OCI-LY1 (cell line): ENCODE results near the gene KCNF1.

ENCODE experiments used
- EZH2 ChIP-seq: fragments of 200-600 bp; sonication (generic), shearing (Covaris generic); IDR thresholded peaks from 2 replicates; pipeline ENCODE4 v1.8.0; 2017; ENCODE audit warnings: borderline replicate concordance, mixed run types, mild to moderate bottlenecking, antibody characterized with exemption, low read length, moderate library complexity, mixed read lengths
- TF ChIP-seq, protein P1 (sequence below): fragments of 200-600 bp; sonication (generic), shearing (Covaris generic); IDR thresholded peaks from 2 replicates; pipeline ENCODE4 v1.5.1; 2017; ENCODE audit warnings: mild to moderate bottlenecking, antibody characterized with exemption, low read length, moderate library complexity, mixed read lengths

DNA sequence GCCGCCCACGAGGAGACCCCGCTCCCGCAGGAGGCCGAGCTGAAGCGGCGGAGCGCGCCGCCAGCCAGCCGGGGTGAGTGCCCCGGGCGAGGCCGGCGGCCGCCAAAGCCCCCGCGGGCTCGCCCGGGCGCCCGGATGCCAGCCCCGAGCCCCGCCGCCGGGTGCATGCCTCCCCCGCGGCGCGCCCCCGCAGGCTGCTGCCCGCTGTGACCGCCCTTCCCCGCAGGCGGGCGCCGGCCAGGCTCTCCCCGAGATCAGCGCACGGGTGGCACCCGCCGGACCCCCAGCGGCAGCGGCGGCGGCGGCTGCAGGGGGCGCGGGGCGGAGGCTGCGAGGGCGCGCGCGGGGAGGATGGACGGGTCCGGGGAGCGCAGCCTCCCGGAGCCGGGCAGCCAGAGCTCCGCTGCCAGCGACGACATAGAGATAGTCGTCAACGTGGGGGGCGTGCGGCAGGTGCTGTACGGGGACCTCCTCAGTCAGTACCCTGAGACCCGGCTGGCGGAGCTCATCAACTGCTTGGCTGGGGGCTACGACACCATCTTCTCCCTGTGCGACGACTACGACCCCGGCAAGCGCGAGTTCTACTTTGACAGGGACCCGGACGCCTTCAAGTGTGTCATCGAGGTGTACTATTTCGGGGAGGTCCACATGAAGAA lies 470 bp downstream of the KCNF1 start:
- TF ChIP-seq, protein P1, sequence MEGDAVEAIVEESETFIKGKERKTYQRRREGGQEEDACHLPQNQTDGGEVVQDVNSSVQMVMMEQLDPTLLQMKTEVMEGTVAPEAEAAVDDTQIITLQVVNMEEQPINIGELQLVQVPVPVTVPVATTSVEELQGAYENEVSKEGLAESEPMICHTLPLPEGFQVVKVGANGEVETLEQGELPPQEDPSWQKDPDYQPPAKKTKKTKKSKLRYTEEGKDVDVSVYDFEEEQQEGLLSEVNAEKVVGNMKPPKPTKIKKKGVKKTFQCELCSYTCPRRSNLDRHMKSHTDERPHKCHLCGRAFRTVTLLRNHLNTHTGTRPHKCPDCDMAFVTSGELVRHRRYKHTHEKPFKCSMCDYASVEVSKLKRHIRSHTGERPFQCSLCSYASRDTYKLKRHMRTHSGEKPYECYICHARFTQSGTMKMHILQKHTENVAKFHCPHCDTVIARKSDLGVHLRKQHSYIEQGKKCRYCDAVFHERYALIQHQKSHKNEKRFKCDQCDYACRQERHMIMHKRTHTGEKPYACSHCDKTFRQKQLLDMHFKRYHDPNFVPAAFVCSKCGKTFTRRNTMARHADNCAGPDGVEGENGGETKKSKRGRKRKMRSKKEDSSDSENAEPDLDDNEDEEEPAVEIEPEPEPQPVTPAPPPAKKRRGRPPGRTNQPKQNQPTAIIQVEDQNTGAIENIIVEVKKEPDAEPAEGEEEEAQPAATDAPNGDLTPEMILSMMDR = no peak
- TF ChIP-seq EZH2 = no peak
